KMS-11 (cell line): ENCODE data around the gene MTUS2.

Source experiments
- H2AFZ ChIP-seq: fragments of 200-600 bp; sonication (generic); 2 replicates; pipeline ENCODE4 v1.6.1; 2016; ENCODE audit warnings: antibody characterized with exemption, mixed run types, low read depth
- H3K27ac ChIP-seq: fragments of 200-600 bp; sonication (generic); 2 replicates; pipeline ENCODE4 v1.6.1; 2016; ENCODE audit warnings: mild to moderate bottlenecking, mixed run types
- H3K27me3 ChIP-seq: fragments of 200-600 bp; sonication (generic); 2 replicates; pipeline ENCODE4 v1.6.1; 2017; ENCODE audit warnings: mild to moderate bottlenecking, low read depth, mixed run types, moderate library complexity; ENCODE audit not compliant: insufficient read depth
- H3K36me3 ChIP-seq: fragments of 200-600 bp; sonication (generic); 2 replicates; pipeline ENCODE4 v1.6.1; 2017; ENCODE audit warnings: mild to moderate bottlenecking, mixed run types; ENCODE audit not compliant: insufficient read depth
- H3K4me1 ChIP-seq: fragments of 200-600 bp; sonication (generic); 2 replicates; pipeline ENCODE4 v1.6.1; 2016; ENCODE audit warnings: mild to moderate bottlenecking, low read depth, mixed run types; ENCODE audit not compliant: poor library complexity, severe bottlenecking
- H3K4me2 ChIP-seq: fragments of 200-600 bp; sonication (generic); 2 replicates; pipeline ENCODE4 v1.7.0; 2016; ENCODE audit warnings: mild to moderate bottlenecking, mixed run types
- H3K4me3 ChIP-seq: fragments of 200-600 bp; sonication (generic); IDR thresholded peaks from 2 replicates; pipeline ENCODE4 v1.6.1; 2017; ENCODE audit warnings: low read depth, low read length, mixed read lengths; ENCODE audit not compliant: insufficient read depth
- H3K79me2 ChIP-seq: fragments of 200-600 bp; sonication (generic); 2 replicates; pipeline ENCODE4 v1.6.1; 2016; ENCODE audit warnings: low read depth, mixed run types; ENCODE audit not compliant: insufficient read depth
- H3K9ac ChIP-seq: fragments of 200-600 bp; sonication (generic); 2 replicates; pipeline ENCODE4 v1.6.1; 2016; ENCODE audit warnings: mild to moderate bottlenecking, mixed run types
- H4K20me1 ChIP-seq: fragments of 200-600 bp; sonication (generic); 2 replicates; pipeline ENCODE4 v1.6.1; 2016; ENCODE audit warnings: mild to moderate bottlenecking, mixed run types; ENCODE audit not compliant: insufficient read depth
- CTCF ChIP-seq: fragments of 200-600 bp; sonication (generic); conservative IDR thresholded peaks from 2 replicates; pipeline ENCODE4 v1.6.1; 2017; ENCODE audit warnings: low read depth, mild to moderate bottlenecking, antibody characterized with exemption, low read length, moderate library complexity, mixed read lengths

The MTUS2 gene

GRCh38 chr13:28843639-28844038 is 23.5 kb downstream of the MTUS2 start:
- Histone ChIP-seq H3K4me3 (no peak overlapping the region), H3K27ac (no peak overlapping the region), H3K9ac (no peak overlapping the region), H3K4me1 (no peaks in the 10 kb centered on the region), H3K27me3 (no peaks in the 10 kb centered on the region), H3K36me3 (no peaks in the 10 kb centered on the region), H3K79me2 (no peaks in the 10 kb centered on the region), H2AFZ (no peak overlapping the region), H4K20me1 (no peaks in the 10 kb centered on the region), H3K4me2 (no peak overlapping the region)
- no peak for TF ChIP-seq CTCF

DNA sequence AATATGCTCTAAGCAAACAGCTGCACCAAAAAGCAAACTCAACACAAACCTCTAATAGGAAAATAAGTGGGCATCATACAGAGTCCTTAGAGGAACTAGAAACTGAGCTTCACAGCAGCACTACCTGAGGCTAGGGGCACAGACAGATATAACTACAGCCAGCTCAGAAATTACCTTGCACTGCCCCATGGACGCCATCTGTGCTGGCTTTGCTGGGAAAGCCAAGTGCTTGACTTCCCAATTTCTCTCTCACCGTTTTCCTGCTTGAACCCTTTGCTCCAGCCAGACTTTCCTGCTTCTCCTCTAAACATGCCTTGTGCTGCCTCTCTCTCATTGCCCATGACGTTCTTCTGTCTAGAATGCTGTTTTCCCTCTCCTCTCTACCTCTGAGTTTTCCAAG is 29.3 kb downstream of the MTUS2 start:
- Histone ChIP-seq H3K79me2 (no peaks in the 10 kb centered on the region), H3K27me3 (no peaks in the 10 kb centered on the region), H3K27ac (no peak overlapping the region), H3K9ac (no peak overlapping the region), H4K20me1 (no peaks in the 10 kb centered on the region), H3K36me3 (no peaks in the 10 kb centered on the region), H2AFZ (no peak overlapping the region), H3K4me2 (no peak overlapping the region), H3K4me1 (no peaks in the 10 kb centered on the region), H3K4me3 (no peak overlapping the region)
- no peak for TF ChIP-seq CTCF

DNA sequence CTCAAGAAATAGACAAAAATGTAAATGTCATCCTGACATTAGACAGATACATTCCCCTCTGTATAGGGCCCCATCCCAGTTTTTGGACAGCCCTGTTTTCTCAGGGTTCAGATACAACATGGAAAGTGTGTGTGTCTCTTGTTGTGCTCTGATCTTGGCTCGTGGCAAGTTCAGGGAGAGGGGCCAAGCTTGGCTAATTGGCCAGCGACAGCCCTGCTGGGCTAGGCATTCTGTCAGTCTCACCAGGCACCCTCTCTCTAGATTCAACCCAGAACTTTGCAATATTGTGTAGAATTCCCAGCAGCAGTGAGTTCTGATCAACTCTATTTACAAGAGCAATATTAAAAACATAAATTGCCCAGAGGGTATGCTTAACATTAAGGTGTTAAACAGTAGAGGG is 30.1 kb downstream of the MTUS2 start:
- Histone ChIP-seq H3K4me1 (no peaks in the 10 kb centered on the region), H3K9ac (no peak overlapping the region), H3K4me2 (no peak overlapping the region), H3K79me2 (no peaks in the 10 kb centered on the region), H3K27ac (no peak overlapping the region), H2AFZ (no peak overlapping the region), H3K4me3 (no peak overlapping the region), H4K20me1 (no peaks in the 10 kb centered on the region), H3K36me3 (no peaks in the 10 kb centered on the region), H3K27me3 (no peaks in the 10 kb centered on the region)
- no peak for TF ChIP-seq CTCF

DNA sequence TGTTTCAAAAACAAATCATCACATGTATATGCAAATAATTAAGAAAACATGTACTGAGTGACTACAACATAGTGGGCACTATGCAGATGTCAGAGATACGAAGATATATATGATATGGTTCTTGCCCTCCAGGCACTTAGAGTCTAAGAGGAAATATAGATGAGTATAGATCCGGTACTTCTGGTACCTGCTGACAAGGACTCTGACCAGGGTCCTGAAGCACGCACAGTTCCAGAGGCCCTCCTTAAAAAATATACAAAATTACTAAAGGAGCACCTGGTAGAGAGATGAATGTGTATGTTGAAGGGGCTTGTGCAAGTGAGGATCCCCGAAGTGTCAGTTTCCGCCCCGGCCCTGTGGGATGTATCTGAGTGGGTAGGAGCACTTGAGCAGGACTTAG is 31.3 kb downstream of the MTUS2 start:
- Histone ChIP-seq H3K4me1 (no peaks in the 10 kb centered on the region), H3K9ac (no peak overlapping the region), H3K4me3 (no peak overlapping the region), H3K27me3 (no peaks in the 10 kb centered on the region), H4K20me1 (no peaks in the 10 kb centered on the region), H3K36me3 (no peaks in the 10 kb centered on the region), H3K4me2 (no peak overlapping the region), H2AFZ (no peak overlapping the region), H3K27ac (no peak overlapping the region), H3K79me2 (no peaks in the 10 kb centered on the region)
- no peak for TF ChIP-seq CTCF

DNA sequence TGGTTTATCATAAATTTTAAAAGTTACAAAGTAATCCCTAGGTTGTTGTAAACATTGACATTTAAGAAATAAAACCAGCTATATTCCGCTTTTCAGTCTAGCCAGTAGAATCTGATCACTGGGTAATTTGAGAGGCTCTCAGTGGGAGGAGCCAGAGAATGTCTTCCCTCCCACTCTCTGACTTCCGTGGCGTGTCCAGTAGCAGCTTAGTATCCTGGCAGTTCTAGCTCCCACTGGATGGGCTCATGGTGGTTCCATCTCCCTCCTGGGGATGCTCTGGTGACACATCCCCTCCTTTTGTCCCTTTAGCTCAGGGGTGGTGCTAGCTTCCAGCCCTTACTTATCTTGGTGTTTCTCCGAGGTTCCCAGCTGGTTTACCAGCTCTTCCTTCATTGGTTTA is 34.5 kb downstream of the MTUS2 start:
- no peaks in the 10 kb centered on the region for H3K4me1 ChIP-seq
- no peak overlapping the region for H3K4me3 ChIP-seq
- H3K4me2 ChIP-seq: no peak overlapping the region
- TF ChIP-seq CTCF: no peak
- no peak overlapping the region for H3K9ac ChIP-seq
- H3K36me3 ChIP-seq: no peaks in the 10 kb centered on the region
- H3K27ac ChIP-seq: no peak overlapping the region
- H3K27me3 ChIP-seq: no peaks in the 10 kb centered on the region
- H3K79me2 ChIP-seq: no peaks in the 10 kb centered on the region
- no peak overlapping the region for H2AFZ ChIP-seq
- H4K20me1 ChIP-seq: no peaks in the 10 kb centered on the region
